Lower leg skin (tissue), 4 donors: Measurements from ENCODE around the gene CCDC169. TPM values are rescaled to one million over a fixed set of nuclear protein-coding genes. Genes with fewer than 3 reads are reported as not detected.

ENCODE experiments used
- DNase-seq, 2 donors: peaks; one replicate each; pipeline ENCODE4 v3.0.0-alpha.2; 2019; ENCODE audit warnings: low spot score in 2 of 2
- H3K4me3 ChIP-seq: fragments of 200-600 bp; sonication (generic); 2 replicates; pipeline ENCODE4 v1.5.1; 2017; ENCODE audit warnings: mild to moderate bottlenecking, low read depth; ENCODE audit not compliant: poor library complexity, severe bottlenecking
- POLR2A ChIP-seq, 2 donors: fragments of 450-650 bp; IDR thresholded peaks; one replicate each; pipeline ENCODE4 v1.6.1; 2016 to 2017; ENCODE audit warnings: antibody characterized with exemption in 2 of 2, mild to moderate bottlenecking in 1 of 2, moderate library complexity in 1 of 2
- WGBS, 2 donors: methylation state at CpG; one replicate each; pipeline ENCODE4 v1.1.5; 2018; 5-methylcytosine and 5-hydroxymethylcytosine counted together
- intact Hi-C: fragments of 100-400 bp; cut with DNase I; formaldehyde crosslinking; loops from one replicate; pipeline ENCODE4 v1.15.0; 2023; ENCODE audit warnings: low total_unique reads
- total RNA-seq, 4 donors: library from RNA; depleted of rRNA; stranded (reverse); fragments of >200 nt; gene quantifications; one replicate each; pipeline ENCODE4 v1.1.0, GENCODE V29; 2016
- TF ChIP-seq, protein P1 (sequence below), 3 donors: fragments of 450-650 bp; IDR thresholded peaks; one replicate each; pipeline ENCODE4 v1.5.1; 2016; ENCODE audit warnings: antibody characterized with exemption in 3 of 3, mild to moderate bottlenecking in 3 of 3, moderate library complexity in 2 of 3

CCDC169 gene
- total RNA-seq, 4 donors from 2014 or later: 0.47 to 0.49 TPM; not detected in 2

DNA sequence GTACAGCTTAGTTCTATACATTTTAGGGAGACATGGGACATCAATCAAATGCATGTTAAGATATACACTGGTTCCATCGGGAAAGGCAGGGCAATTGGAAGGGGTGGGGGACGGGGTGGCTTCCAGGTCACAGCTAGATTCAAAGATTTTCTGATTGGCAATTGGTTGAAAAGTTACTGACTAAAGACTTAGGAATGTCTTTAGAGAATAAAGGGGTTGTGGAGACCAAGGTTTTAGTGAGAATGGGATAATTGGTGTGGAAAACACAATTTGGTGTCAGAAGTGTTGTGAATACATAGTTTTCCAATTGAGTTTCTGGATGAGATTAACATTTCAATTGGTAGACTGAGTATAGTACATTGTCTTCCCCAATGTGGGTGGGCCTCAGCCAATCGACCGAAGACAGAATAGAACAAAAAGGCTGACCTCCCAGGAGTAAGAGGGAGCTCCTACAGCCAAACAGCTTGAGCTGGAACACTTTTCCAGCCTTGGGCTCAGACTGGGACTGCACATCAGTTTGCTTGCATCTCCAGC lies 988 bp upstream of the CCDC169 start:
- no peak for TF ChIP-seq POLR2A (IDR thresholded peaks at IDR 0.05)
- TF ChIP-seq, protein P1, sequence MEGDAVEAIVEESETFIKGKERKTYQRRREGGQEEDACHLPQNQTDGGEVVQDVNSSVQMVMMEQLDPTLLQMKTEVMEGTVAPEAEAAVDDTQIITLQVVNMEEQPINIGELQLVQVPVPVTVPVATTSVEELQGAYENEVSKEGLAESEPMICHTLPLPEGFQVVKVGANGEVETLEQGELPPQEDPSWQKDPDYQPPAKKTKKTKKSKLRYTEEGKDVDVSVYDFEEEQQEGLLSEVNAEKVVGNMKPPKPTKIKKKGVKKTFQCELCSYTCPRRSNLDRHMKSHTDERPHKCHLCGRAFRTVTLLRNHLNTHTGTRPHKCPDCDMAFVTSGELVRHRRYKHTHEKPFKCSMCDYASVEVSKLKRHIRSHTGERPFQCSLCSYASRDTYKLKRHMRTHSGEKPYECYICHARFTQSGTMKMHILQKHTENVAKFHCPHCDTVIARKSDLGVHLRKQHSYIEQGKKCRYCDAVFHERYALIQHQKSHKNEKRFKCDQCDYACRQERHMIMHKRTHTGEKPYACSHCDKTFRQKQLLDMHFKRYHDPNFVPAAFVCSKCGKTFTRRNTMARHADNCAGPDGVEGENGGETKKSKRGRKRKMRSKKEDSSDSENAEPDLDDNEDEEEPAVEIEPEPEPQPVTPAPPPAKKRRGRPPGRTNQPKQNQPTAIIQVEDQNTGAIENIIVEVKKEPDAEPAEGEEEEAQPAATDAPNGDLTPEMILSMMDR (IDR thresholded peaks at IDR 0.05): no peak
- no peak overlapping the region for H3K4me3 ChIP-seq
- 30 to 40% methylated on average over 4 of the region's 4 CpGs for WGBS, 2 donors
- no peak for DNase-seq
- intact Hi-C loops: no loop called here

DNA sequence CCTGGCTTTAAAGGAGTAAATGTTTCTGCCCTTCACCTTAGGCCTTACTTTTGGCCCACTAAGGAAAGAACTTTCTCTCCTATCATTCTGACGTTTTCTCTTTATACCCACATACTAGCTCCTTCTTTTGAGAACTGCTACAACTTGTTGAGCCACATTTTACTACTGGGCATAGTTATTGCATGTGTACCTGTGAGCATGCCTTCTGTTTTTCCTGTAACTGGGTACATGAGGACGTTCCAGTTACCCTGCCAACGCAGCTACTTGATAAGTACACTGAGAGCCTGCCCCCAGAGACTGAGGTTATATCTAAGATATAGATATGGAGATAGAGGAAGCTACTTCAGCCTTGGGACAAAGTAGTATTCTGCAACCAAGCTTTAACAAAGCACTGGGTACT lies 3.5 kb downstream of the CCDC169 start:
- no peak overlapping the region for H3K4me3 ChIP-seq
- 59 to 69% methylated on average over 3 of the region's 3 CpGs for WGBS, 2 donors
- DNase-seq: no peak
- TF ChIP-seq, protein P1 (IDR thresholded peaks at IDR 0.05): no peak
- TF ChIP-seq POLR2A (IDR thresholded peaks at IDR 0.05): no peak
- intact Hi-C loops: no loop called here

DNA sequence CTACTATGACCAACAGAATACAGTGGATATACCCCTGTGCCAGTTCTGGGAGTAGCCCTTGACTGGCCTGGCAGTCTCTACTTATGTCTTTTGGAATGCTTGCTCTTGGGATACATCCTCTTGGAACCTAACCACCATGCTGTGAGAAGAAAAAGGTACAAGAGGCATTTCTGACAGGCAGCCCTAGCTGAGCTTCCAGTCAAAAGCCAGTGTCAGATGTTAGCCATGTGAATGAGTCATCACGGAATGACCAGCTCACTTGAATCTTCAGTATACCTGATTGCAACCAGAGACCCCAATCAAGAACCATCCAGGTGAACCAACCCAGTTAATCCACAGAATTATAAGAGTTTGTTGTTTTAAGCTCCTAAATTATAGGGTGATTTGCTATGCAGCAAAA lies 4.1 kb downstream of the CCDC169 start:
- no peak overlapping the region for H3K4me3 ChIP-seq
- intact Hi-C loops: no loop called here
- DNase-seq: no peak
- TF ChIP-seq POLR2A (IDR thresholded peaks at IDR 0.05): no peak
- TF ChIP-seq, protein P1 (IDR thresholded peaks at IDR 0.05): no peak
- WGBS, 2 donors: 93 to 100% methylated on average over 1 of the region's 1 CpG

DNA sequence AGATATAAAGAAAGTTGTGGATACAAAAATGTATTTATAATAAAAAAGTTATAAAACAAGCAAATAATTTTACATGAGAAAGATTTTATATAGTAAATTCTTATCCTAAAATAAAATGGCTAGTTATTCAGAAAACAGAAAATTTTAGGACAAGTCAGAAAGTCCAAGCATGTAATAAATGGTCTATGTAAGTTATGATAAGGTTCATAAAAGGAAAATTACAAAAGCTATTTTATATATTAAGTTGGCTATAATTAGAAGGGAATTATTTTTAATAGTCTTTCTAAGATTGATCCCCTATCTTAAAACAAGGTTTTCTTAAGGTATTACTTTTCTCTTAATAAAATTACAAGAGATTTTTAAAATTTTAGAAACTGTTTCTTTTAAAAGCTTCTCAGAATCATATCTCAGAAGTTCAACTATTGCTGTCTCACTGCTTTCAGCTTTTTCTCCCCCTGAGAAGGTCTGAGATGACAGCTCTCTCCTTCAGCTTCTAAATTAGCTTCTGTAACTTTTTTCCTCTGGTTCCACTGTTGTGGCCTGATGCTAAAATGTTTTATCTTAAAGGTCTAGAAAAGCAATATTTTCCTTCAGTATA lies 8.7 kb downstream of the CCDC169 start:
- intact Hi-C loops: no loop called here
- TF ChIP-seq POLR2A (IDR thresholded peaks at IDR 0.05): no peak
- TF ChIP-seq, protein P1 (IDR thresholded peaks at IDR 0.05): no peak

DNA sequence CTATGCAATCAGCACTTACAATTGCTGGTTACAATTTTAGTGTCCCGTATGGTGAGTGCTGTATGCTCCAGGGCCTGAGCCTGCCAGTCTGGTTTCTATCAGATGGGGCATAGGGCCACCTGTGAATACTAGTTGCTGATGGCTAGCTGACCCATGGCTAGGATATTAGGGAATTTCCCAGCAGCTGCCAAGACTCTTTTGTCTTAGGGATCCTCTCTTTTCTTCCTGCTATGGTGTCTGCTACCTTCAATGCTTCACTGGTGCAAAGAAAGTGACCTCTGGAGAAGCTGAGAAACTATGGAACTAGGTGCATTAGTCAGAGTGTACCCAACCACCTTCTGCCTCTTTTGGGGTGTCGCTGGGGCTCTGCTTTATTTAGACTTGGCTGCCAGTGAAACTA lies 11.6 kb downstream of the CCDC169 start:
- intact Hi-C loops: no loop called here
- 69 to 88% methylated on average over 2 of the region's 2 CpGs for WGBS, 2 donors
- no peak for DNase-seq
- H3K4me3 ChIP-seq: no peak overlapping the region
- no peak for TF ChIP-seq POLR2A (IDR thresholded peaks at IDR 0.05)
- TF ChIP-seq, protein P1 (IDR thresholded peaks at IDR 0.05): no peak

More for the DNA sequence above, 8.7 kb downstream of the CCDC169 start:
- no peak overlapping the region for H3K4me3 ChIP-seq
- DNase-seq: no peak
